Small intestine (tissue), 7 donors: ENCODE data around the gene TSPAN31. TPM values are rescaled to one million over a fixed set of nuclear protein-coding genes. Genes with fewer than 3 reads are reported as not detected.
A peak's percentile ranks its signal among the peaks of the same experiment; 100 is the strongest.

Experiments used
- DNase-seq, 2 donors: peaks; one replicate each; pipeline versions ENCODE4 v3.0.0 to v3.0.0-alpha.2; 2013
- FAIRE-seq: peaks from 2 replicates; lab custom pipeline; 2012; peaks lifted over from hg19 to GRCh38; lab: Jason Lieb, UNC
- H3K27ac ChIP-seq, 3 donors: one replicate each; pipeline ENCODE4 v1.5.1; 2013; ENCODE audit warnings: low read length in 2 of 3, mild to moderate bottlenecking in 2 of 3, control low read depth in 1 of 3, inconsistent platforms in 1 of 3, low read depth in 1 of 3, moderate library complexity in 1 of 3
- H3K27me3 ChIP-seq, 3 donors: one replicate each; pipeline ENCODE4 v1.6.1; 2013; ENCODE audit warnings: low read length in 3 of 3, inconsistent platforms in 1 of 3; ENCODE audit not compliant: control insufficient read depth in 3 of 3, insufficient read depth in 3 of 3
- H3K36me3 ChIP-seq, 3 donors: one replicate each; pipeline ENCODE4 v1.6.1; 2013; ENCODE audit warnings: low read length in 3 of 3, inconsistent platforms in 1 of 3, low read depth in 1 of 3, mild to moderate bottlenecking in 1 of 3, moderate library complexity in 1 of 3; ENCODE audit not compliant: control insufficient read depth in 3 of 3, insufficient read depth in 2 of 3
- H3K4me1 ChIP-seq, 3 donors: one replicate each; pipeline ENCODE4 v1.6.1; 2013; ENCODE audit warnings: low read length in 2 of 3, inconsistent platforms in 1 of 3, low read depth in 1 of 3, mild to moderate bottlenecking in 1 of 3, moderate library complexity in 1 of 3; ENCODE audit not compliant: control insufficient read depth in 3 of 3, insufficient read depth in 2 of 3
- H3K4me3 ChIP-seq, 3 donors: one replicate each; pipeline ENCODE4 v1.5.1; 2013; ENCODE audit warnings: low read length in 3 of 3, control low read depth in 1 of 3, inconsistent platforms in 1 of 3, low read depth in 1 of 3, mild to moderate bottlenecking in 1 of 3, moderate library complexity in 1 of 3
- H3K9me3 ChIP-seq, 2 donors: one replicate each; pipeline ENCODE4 v1.6.1; 2013; ENCODE audit warnings: low read depth in 1 of 2, low read length in 1 of 2; ENCODE audit not compliant: control insufficient read depth in 2 of 2, insufficient read depth in 1 of 2
- WGBS, 3 donors: extraction: QIAGEN DNeasy Blood & Tissue Kit; methylation state at CpG; one replicate each; pipeline ENCODE4 v1.1.7; 2013; 5-methylcytosine and 5-hydroxymethylcytosine counted together
- polyA plus RNA-seq, 4 donors: library from polyadenylated mRNA; stranded (reverse) in 3 of 4; unstranded in 1 of 4; fragments of 200-250 nt in 3 of 4; fragments of 120-200 nt in 1 of 4; gene quantifications; one replicate each; pipeline versions ENCODE4 v1.2.1 to v1.2.3, GENCODE V29; 2013
- donor health status: healthy with polysubstance abuse.
- donor health status: control.
- donor health status: control.
- donor health status: Bipolar disorder and iron deficiency.
- donor health status: healthy.

The TSPAN31 gene
- polyA plus RNA-seq, 4 donors = 13.2 to 62.8 (median 24.5) TPM

GRCh38 chr12:57756406-57757341 lies 11.8 kb downstream of the TSPAN31 start:
- WGBS, 3 donors = 33 to 37% (median 35%) methylated on average over 22 of the region's 22 CpGs

GRCh38 chr12:57757771-57758170 lies 12.9 kb downstream of the TSPAN31 start:
- no peaks in the 10 kb centered on the region for H3K9me3 ChIP-seq
- peaks cover 0 to 28% (median 0%) of the 10 kb centered on the region in 3 donors for H3K36me3 ChIP-seq
- H3K4me3 ChIP-seq = no peak overlapping the region
- no peaks in the 10 kb centered on the region for H3K27me3 ChIP-seq
- peaks cover 0 to 18% (median 2%) of the 10 kb centered on the region in 3 donors for H3K4me1 ChIP-seq
- DNase-seq (no peak), FAIRE-seq (no peak)
- H3K27ac ChIP-seq = no peak overlapping the region
- 87 to 97% (median 95%) methylated on average over 4 of the region's 4 CpGs for WGBS, 3 donors

More at GRCh38 chr12:57756406-57757341, 11.8 kb downstream of the TSPAN31 start:
- peak overlapping the region in 1 of 3 donors; percentile 87 for H3K27ac ChIP-seq
- H3K9me3 ChIP-seq = no peaks in the 10 kb centered on the region
- FAIRE-seq (no peak), DNase-seq (peak; percentile 51 to 77)
- peaks cover 0 to 24% (median 0%) of the 10 kb centered on the region in 3 donors for H3K36me3 ChIP-seq
- H3K27me3 ChIP-seq = no peaks in the 10 kb centered on the region
- peak overlapping the region in 2 of 3 donors; percentile 60 to 85 for H3K4me3 ChIP-seq
- H3K4me1 ChIP-seq = peaks cover 0 to 21% (median 2%) of the 10 kb centered on the region in 3 donors

- no peaks in the 10 kb centered on the region for H3K9me3 ChIP-seq
- DNase-seq (no peak), FAIRE-seq (no peak)
- no peak overlapping the region for H3K4me3 ChIP-seq
- H3K27ac ChIP-seq = no peak overlapping the region
- H3K36me3 ChIP-seq = peaks cover 0 to 28% (median 0%) of the 10 kb centered on the region in 3 donors
- WGBS, 3 donors = 90 to 93% (median 91%) methylated on average over 22 to 25 of the region's 25 CpGs
- H3K4me1 ChIP-seq = peaks cover 0 to 10% (median 2%) of the 10 kb centered on the region in 3 donors
- H3K27me3 ChIP-seq = peaks cover 0 to 5% (median 2%) of the 10 kb centered on the region in 3 donors
Observed at GRCh38 chr12:57758552-57759359, 13.9 kb downstream of the TSPAN31 start.

- DNase-seq = peak; percentile 56 to 60
- Histone ChIP-seq H3K4me1 (peaks cover 0 to 6% (median 2%) of the 10 kb centered on the region in 3 donors), H3K27ac (no peak overlapping the region), H3K9me3 (no peaks in the 10 kb centered on the region), H3K4me3 (no peak overlapping the region), H3K36me3 (peaks cover 0 to 28% (median 0%) of the 10 kb centered on the region in 3 donors), H3K27me3 (peaks cover 0 to 12% (median 7%) of the 10 kb centered on the region in 3 donors)
- no peak for FAIRE-seq
- 20 to 36% (median 25%) methylated on average over 3 of the region's 3 CpGs for WGBS, 3 donors
Observed at GRCh38 chr12:57759360-57759980, 14.6 kb downstream of the TSPAN31 start.

- Histone ChIP-seq H3K9me3 (no peaks in the 10 kb centered on the region), H3K27me3 (peaks cover 0 to 22% (median 7%) of the 10 kb centered on the region in 3 donors), H3K27ac (no peak overlapping the region), H3K36me3 (peaks cover 0 to 28% (median 0%) of the 10 kb centered on the region in 3 donors), H3K4me3 (no peak overlapping the region), H3K4me1 (peaks cover 2 to 11% (median 2%) of the 10 kb centered on the region in 3 donors)
- WGBS, 3 donors = 88 to 90% (median 90%) methylated on average over 3 of the region's 3 CpGs
- no peak for DNase-seq
- no peak for FAIRE-seq
Observed at GRCh38 chr12:57760347-57760982, 15.6 kb downstream of the TSPAN31 start.

GRCh38 chr12:57761391-57761998 lies 16.7 kb downstream of the TSPAN31 start:
- Histone ChIP-seq H3K9me3 (no peaks in the 10 kb centered on the region), H3K27ac (no peak overlapping the region), H3K36me3 (peaks cover 0 to 28% (median 0%) of the 10 kb centered on the region in 3 donors), H3K27me3 (peaks cover 0 to 32% (median 9%) of the 10 kb centered on the region in 3 donors), H3K4me1 (peaks cover 2 to 21% (median 6%) of the 10 kb centered on the region in 3 donors), H3K4me3 (no peak overlapping the region)
- FAIRE-seq (no peak), DNase-seq (no peak)
- 91 to 93% (median 92%) methylated on average over 4 of the region's 4 CpGs for WGBS, 3 donors

GRCh38 chr12:57762463-57762862 lies 17.6 kb downstream of the TSPAN31 start:
- 86 to 93% (median 93%) methylated on average over 2 of the region's 2 CpGs for WGBS, 3 donors
- H3K36me3 ChIP-seq = peaks cover 0 to 26% (median 0%) of the 10 kb centered on the region in 3 donors
- FAIRE-seq (no peak), DNase-seq (no peak)
- peaks cover 3 to 42% (median 10%) of the 10 kb centered on the region in 3 donors for H3K27me3 ChIP-seq
- H3K4me1 ChIP-seq = peaks cover 2 to 28% (median 5%) of the 10 kb centered on the region in 3 donors
- H3K9me3 ChIP-seq = no peaks in the 10 kb centered on the region
- no peak overlapping the region for H3K27ac ChIP-seq
- H3K4me3 ChIP-seq = no peak overlapping the region
